GM19099 (cell line): ENCODE data around the gene KCTD8.

Source experiments
- POLR2A ChIP-seq: IDR thresholded peaks from 3 replicates; pipeline ENCODE4 v1.6.1; 2011; ENCODE audit warnings: low read depth; ENCODE audit not compliant: insufficient read length; ENCODE audit errors: extremely low read depth

Gene KCTD8

DNA sequence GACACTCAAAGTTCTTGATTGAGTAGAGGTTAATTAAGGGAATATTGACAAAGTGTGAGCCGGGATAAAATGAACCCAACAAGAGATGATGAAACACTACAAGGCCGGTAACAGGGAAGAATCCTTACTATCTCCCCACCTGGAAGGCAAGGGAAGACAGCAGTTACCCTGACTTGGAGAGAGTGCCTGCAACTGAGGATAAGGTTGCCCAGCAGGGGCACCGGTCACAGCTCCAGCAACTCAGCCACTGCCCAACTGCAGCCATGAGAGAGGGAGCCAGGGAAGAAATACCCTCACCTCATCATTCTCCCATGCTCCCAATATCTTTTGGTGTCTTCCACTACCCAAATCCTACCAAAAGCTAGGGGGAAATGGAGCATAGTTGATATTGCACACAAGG, 212.7 kb downstream of the KCTD8 start:
- TF ChIP-seq POLR2A, result no peak

DNA sequence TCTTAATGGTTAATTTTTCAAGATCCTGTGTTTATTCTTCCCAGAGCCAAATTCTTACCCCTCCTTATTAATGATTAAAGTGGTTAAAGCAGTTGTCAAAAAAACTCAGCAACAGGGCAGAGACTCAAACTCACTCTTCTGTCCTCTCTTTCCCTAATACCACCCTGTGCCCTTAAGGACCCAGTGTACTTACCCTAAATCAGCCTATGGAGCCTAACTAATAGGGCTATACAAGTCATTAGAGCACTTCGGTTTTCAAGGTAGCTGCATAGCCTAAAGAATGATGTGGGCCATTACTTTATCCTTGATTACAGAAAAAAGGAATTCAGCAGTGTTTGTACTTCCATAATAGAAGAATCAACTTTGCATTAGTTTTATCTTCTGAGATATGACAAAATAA, 216.3 kb downstream of the KCTD8 start:
- TF ChIP-seq POLR2A, result no peak

DNA sequence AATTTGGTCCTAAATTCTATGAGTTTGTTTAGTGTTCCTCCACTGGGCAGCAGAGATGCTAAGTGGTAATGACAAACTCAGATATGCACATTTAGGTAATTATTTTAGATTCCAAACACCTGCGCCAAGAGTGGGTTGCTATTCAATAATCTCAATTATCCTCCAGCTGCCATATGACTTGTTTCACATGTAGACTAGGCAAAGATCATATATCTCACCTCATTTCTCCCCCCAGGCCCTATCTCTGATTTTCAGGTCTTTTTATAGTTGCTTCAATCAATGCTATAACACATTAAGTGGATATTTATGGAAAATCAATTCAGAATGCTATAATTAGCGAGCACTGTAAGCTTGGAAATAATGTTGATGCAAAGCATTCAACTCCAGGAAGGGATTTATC, 217.6 kb downstream of the KCTD8 start:
- no peak for TF ChIP-seq POLR2A

DNA sequence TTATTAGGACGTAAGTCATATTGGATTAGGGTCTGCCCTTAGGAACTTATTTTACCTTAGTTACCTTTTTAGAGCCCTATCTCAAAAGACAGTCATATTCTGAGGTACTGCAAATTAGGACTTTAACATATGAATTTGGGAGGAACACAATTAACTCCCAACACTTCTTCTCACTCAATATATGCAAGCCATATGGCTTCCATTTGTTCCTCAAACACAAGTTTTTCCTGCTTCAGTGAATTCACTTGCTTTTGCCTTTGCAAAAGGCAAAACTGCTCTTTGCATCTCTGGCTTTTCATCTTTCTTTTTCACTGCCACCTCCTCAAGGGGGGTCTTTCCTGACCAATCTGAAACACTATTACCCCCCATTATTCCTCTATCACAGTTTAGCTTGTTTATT, 220.3 kb downstream of the KCTD8 start:
- no peak for TF ChIP-seq POLR2A

DNA sequence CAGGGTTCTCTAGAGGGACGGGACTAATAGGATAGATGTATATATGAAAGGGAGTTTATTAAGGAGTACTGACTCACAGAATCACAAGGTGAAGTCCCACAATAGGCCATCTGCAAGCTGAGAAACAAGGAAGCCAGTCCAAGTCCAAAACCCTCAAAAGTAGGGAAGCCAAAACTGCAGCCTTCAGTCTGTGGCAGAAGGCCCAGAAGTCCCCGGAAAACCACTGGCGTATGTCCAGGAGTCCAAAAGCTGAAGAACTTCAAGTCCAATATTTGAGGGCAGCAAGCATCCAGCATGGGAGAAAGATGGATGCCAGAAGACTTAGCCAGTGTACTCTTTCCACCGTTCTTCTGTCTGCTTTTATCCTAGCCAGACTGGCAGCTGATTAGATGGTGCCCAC, 227.2 kb downstream of the KCTD8 start:
- TF ChIP-seq POLR2A, result no peak

DNA sequence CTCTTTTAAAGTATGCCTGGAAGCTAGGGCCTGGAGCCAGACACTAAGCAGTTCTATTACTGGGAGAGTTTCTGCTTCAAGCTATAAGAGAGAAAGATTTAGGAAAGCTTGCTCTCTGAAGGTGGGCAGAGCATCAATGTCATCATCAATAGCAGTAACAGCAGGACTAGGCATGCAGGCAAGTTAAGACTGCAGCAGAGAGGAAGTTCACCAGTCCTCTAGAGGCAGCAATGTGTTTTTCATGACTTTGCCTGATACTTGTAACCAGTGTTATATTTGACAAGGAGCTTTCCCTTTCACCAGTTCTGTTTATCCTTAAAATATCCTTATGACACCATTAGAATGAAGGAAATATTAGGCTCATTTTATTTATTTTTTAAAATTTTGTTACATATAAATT, 237.9 kb downstream of the KCTD8 start:
- no peak for TF ChIP-seq POLR2A

DNA sequence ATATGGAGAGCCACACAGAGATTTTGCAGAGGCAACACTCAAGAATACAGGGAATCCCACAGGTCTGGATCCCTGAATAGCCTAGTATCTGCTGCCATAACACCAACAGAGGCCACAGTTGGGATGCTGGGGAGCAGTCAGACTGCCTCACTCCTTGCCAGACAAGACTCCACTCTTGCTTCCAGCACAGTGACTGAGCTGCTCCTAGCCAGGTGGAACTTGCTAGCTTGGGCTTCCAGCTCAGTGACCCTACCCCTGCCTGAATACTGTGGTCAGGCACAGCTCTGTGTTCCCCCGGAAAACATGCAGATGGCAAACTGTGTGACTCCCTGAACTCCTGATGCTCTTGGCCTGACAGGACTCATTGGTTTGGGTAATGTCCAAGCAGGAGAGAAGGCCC, 251.8 kb downstream of the KCTD8 start:
- TF ChIP-seq POLR2A, result no peak

DNA sequence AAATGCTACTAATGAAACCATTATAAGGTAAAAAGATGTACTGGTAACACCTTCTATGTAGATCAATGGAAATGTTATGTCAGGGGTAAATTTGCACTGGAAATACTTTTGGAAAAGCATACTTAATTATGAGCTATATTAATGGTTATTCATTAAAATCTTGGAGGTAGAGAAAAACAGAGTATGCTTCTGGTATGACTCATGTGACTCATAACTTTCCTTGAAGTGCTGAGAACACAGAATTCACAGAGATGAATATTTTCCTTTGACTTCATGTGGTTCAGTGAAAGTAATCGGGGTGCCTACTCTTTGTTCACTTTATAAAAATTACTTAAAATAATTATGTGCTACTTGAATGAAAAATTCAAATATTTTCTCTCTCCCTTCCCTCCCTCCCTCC, 254.2 kb downstream of the KCTD8 start:
- TF ChIP-seq POLR2A, result no peak

DNA sequence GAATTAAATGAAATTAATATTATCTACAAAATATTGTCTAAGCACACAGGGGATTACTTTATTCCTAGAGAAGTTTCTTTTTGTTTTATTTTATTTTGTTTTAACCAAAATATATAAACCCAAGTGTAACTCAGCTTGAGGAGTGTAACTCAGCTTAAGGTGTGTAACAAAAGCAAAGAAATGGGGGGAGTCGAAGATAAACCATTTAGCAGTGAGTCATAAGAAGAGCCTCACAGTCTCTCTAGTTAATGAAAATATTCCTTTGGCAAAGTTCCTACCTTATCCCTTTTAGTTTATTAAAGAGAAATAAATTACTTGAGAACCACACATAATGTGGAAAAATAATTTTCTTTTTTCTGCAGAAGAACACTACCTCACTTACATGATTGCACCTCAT, 261.8 kb downstream of the KCTD8 start:
- TF ChIP-seq POLR2A, result no peak

DNA sequence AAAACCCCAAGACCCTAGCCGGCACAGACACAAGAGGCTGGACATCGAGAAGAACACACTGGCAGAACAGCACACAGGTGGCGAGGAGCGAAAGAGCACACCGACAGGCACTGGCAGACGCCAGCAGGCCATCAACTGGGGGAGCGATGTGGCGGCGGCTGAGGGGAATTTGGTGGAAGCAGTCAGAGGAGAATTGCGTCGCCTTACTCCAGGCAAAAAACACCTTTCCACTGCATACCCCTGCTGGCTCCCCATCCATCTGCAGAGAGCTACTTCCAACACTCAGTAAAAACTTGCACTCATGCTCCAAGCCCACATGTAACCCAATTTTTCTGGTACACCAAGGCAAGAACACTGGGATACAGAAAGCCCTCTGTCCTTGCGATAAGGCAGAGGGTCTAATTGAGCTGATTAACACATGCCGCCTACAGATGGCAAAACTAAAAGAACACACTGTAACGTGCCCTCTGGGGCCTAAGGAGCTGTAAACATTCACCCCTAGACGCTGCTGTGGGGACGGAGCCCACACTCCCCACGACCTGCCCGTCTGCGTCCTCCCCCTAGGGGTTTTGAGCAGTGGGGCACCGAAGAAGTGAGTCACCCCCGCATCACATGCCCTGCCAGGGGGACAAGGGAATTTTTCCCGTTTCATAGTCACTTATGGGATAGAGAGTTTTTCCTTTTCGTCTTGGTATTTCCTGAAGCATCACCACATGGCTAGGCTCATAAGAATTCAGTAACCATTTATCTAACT, 262.3 kb downstream of the KCTD8 start:
- no peak for TF ChIP-seq POLR2A

DNA sequence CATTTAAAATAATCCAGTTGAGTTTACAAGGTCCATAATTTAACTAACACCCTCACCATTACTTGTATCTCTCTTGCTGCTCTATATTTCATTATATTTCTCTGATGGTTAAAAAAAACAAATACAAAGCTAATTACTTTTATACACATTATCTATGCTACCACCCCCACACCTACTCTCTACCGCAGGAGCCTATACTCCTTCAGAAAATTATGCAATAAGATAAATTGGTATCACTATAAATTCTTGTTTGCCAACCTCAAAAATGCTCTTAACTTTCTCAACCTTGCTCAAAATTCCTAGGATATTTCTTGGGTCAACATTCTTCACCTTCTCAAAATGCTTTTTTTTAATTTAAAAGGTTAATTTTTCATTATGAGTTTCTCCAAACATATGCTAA, 282.7 kb downstream of the KCTD8 start:
- no peak for TF ChIP-seq POLR2A

DNA sequence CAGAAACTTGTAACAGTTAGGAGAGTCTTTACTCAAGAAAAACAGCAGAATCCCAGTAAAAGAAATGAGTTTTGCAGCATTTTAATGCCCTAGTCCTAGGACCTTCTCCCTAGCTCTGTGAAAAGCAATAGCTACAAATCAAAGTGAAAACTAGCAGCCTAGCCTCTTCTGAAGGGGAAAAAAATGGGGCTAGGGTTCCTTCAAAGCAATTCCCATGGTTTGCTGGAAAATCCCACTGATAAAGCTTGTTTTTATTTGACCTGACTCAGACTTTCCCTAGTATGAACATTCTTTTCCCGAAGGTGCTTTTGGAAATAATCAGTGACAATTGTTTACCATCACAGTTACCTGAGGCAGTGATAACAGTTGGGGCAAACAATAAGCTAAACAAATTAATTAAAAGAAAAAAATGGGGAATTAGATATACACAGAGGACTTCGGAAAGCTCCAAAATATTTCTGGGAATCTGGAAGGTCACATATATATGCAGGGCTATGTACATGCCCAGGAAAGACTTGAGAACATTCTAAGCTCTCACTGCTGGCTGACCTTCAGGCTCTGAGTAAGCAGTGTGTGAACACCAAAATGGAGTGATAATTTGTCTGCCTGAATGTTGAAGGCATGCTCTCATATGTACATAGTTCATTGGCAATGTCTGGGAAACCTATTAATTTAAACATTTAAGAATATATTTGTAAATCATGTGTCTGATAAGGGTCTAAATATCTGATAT, 285.9 kb downstream of the KCTD8 start:
- TF ChIP-seq POLR2A, result no peak

DNA sequence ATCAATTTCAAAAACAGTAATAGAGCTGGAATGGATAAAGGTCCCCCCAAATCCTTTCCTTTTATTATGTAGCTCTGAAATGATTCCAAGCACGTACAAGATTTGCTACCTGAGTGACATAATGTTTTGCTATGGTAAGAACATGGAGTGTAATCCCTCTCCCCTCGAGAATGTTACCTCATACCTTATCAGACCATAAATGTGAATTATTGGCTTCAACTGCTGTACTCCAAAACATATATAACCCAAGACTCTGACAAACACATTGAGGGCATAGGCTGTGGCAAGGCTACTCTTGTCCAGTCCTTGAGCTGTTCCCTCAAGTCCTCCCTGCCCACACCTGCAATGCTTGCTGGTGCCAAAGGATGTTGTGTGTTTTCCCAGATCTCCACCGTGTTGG, 286.9 kb downstream of the KCTD8 start:
- no peak for TF ChIP-seq POLR2A

DNA sequence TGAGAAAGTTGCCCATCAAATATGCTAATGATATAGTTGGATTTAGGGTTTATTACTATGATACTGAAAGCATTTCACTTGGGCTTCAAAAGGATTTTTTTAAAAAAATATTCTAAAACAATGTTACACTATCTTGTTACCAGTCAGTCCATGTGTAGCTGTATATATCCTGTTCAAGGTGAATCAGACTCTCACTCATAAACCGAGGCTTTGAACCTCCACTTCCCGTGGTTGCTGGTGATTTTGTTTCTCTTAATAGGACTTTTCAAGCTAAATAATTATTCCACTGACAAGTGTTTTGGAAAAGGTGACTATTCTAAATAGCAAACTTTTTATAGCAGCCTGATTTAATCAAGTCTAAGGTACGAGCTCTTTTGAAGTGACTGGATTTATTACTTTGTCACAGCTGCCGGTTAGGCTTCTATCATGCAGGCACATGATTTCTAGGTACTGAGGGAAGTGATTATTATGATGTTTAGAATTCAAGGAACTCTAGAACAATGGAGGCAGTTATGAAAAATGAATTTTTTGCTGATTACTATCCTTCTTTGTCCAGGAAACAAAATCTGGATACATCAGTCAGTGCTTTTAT, 287.7 kb downstream of the KCTD8 start:
- no peak for TF ChIP-seq POLR2A

DNA sequence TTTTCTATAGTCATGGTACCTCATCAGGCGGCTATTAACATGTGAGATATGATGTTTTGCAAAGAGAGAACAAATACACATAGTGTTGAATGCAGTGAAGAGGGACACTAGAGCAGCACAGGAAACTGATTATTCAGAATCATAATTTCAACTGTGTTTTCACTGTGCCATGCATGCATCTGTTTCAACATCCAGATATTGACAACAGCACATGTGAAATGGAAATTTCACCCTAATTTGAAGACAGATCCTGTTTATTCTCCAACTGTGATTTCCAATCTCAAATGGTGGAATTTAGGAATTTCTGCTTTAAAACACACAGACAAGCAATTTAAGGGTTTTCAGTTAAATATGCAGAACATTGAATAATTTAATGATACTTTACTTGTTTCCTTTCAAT, 288.6 kb downstream of the KCTD8 start:
- no peak for TF ChIP-seq POLR2A

DNA sequence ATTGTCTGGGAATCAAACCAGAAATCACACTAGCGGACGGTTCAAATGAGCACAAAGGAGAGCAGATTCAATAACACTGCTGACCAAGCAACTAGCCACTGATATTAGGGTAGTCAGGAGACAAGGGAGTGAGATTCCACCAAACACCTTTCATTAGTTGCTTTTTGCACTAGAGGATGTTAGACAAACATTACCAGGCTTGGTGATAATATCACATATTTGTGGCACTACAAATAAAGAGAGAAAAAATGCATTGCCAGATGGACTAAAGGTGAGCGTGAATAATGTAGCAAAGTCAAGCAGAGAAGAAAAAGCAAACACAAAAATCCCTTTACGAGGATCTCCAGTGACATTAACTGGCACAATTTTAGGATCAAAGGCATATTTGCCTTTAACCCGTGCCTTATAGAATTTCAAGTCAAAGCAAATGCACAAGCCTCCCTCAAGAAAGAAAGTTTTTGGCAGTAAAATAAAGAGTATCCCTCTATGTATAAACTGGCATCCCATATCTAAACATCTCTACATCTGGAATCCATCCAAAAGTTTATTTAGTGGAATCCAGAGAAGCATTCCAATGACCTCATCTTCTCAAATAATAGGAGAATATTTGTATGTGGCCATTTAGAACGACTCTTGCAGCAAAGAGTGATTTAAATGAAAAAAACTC, 290.9 kb downstream of the KCTD8 start:
- no peak for TF ChIP-seq POLR2A

DNA sequence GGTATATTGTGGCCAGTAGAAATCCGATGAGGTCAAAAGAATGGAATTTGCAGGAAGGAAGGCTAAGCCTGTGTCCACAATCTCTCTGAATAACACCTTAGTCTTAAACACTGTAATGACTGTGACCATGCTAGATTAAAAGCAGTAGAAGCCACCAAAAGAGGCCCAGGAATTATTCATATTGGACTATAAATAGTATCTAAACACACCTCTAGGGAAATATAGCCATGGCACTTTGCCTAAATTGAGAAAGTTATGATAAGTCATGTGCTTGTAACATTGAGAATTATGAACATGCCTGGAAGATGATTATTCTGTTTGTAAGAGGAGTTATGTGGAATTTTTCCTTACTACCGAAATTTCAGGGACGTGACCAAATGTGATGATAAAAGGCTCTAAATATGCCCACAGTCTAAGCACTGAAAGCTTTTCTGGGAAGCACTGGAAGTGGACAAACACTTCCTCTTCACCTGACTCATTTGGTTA, 298.5 kb downstream of the KCTD8 start:
- no peak for TF ChIP-seq POLR2A
